Cerebellar cortex (tissue), 1 donor: ENCODE data around the gene ARL4D.
"Not testable (repeated sequence)": the region's sequence is repeated elsewhere in the genome, so short reads cannot be mapped to it uniquely, and the experiment has no call there.

ENCODE experiments used
- DNase-seq: peaks from one replicate; pipeline ENCODE4 v3.0.0-alpha.2; 2015; ENCODE audit warnings: low spot score

Gene ARL4D

DNA sequence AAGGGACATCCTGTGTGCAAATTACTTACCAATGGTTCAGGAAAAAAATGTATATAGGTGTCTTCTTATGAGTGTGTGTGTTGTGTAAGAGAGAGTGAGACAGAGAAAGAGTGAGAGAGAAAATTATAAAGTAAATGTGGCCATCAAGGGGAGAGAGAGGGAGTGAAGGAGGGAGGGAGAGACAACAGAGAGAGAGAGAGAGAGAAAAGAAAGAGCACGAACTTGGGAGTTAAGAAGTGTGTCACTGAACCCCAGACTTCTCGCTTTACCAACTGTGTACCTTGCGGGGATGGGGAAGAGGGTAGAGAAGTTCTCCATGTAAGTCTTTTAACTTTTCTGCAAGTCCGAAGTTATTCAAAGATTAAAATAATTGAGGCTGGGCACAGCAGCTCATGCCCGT is 28.8 kb upstream of the ARL4D start:
- no peak for DNase-seq

DNA sequence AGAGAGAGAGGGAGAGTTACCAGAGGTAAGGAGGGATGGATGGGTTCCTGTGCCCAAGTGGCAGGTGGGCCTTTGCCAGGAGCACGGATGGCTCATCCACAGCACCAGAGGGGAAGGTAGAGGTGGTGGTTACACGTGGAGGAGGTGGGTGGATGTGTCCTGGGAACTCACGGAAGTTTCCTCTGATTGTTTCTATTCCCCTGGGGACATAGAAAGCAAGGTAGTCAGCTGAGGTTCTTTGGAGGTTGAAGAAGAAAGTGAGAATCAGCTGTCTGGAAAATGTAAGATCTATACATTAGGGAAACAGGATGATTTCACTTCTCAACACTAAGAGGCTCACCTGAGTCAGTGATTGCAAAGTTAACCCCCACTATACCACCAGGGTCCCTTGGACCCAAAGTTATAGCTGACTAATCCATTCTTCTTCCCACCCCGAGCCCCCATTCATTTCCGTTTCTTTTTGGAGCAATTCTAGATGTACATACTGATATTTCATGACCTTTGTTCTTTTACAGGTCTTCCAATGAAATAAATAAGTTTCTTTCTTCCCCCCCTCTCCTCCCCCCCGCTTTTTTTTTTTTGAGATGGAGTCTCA is 27.5 kb upstream of the ARL4D start:
- no peak for DNase-seq

DNA sequence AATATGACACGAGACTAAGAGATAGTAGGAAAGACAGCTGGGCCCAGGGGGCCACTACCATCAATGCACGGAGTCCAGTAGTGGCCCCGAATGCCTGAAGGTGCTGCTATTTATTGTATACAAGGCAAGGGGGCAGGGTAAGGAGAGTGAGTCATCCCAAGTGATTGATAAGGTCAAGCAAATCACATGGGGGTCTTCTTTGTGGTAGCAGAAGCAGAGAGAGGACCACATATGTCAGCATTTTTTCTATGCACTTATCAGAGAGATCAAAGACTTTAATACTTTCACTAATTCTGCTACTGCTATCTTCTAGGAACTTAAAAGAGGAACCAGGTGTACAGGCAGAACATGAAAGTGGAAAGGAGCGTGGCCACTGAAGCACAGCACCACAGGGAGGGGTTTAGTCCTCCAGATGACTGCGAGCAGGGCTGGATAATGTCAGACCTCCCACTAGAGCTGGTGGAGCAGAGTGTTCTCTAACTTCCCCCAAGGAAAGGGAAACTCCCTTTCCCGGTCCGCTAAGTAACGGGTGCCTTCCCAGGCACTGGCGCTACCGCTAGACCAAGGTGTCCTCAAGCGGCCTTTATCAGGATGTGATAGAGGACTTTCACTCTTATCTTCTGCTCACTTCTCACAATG is 26.4 kb upstream of the ARL4D start:
- no peak for DNase-seq

DNA sequence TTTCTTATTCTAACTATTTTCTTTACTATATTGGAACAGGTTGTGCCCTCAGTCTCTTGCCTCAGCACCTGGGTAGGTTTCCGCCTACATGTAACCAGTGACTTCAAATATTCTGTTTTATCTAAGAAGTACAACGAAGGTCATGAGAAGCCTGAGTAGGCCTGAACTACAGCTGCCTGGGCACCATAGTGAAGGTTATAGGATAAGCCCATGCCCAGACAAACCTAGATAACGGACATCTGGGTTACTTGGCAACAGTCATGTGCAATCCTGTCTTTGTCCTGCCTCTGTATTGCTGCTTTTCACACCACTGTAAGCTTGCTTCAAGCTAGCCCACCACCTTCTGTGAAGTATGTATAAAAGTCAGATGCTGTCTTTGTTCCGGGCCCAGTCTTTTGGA is 25.4 kb upstream of the ARL4D start:
- DNase-seq, result no peak

DNA sequence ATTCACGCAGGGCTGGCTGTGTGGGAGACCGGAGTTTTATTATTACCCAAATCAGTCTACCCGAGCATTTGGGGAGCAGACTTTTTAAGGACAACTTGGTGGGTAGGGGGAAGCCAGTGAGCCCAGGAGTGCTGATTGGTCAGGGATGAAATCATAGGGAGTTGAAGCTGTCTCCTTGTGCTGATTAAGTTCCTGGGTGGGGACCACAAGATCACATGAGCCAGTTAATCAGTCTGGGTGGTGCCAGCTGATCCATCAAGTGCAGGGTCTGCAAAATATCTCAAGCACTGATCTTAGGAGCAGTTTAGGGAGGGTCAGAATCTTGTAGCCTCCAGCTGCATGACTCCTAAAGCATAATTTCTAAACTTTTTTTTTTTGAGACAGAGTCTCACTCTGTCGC is 22.9 kb upstream of the ARL4D start:
- not testable (repeated sequence) for DNase-seq

DNA sequence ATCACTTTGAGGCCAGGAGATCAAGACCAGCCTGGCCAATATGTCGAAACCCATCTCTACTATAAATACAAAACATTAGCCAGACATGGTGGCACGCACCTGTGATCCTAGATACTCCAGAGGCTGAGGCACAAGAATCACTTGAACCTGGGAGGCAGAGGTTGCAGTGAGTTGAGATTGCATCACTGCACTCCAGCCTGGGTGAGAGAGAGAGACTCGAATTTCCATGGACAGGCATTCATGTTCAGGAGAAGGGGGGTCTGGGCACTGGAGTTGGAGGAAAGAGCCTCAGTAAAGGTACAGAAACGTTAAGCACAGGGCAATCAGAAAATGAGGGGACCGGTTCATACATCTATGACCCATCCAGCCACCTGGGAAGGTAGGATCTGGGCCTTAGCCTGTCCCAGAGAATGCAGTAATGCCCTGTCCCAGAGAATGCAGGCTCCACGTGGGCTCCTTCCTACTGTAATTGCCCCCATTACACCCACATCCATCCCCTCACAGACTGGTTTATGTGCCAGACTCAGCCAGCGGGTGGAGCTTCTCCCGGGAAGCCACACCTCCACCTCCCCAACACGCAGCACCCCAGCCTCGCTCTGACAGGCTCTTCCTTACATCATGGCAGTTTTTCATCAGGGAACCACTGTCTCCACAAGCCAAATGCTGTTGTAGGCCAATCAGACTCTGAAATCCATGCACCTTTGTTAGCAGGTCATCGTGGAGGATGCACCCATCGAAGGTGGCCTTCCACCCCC is 21.6 kb upstream of the ARL4D start:
- DNase-seq, result no peak

DNA sequence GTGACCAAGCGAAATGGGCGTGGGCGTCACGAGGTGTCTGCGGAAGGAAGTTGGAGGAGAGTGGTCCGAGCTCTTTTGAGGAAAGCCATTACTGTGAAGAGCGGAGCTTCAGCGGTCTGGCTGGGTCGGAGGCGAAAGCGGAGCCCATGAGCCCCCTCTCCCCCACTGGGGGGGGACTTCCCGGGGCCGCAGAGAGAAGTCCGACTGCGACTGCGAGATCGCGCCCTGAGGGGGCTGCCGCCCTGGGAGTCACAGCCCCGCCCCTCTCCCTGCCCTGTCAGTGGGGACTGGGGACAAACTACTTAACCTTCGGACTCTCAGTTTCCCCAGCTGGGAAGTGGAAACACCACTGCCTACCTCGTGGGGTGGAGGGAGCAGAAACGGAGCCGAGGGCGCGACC is 20.0 kb upstream of the ARL4D start:
- no peak for DNase-seq

DNA sequence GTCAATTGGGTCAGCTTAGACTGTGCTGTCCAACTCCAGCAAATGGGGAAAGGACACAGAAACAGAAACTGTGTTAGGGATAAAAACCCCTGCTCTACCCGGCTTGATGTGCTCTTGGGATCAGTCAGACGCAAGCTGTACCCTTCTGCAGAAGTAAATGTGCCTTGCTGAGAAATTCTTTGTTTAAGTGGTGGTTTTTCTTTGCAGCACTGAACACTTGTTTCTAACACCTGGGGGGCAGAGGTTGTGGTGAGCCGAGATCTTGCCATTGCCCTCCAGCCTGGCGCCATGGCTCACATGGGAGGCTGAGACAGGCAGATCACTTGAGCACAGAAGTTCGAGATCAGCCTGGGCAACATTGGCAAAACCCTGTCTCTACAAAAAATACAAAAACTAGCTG is 18.5 kb upstream of the ARL4D start:
- DNase-seq, result no peak

DNA sequence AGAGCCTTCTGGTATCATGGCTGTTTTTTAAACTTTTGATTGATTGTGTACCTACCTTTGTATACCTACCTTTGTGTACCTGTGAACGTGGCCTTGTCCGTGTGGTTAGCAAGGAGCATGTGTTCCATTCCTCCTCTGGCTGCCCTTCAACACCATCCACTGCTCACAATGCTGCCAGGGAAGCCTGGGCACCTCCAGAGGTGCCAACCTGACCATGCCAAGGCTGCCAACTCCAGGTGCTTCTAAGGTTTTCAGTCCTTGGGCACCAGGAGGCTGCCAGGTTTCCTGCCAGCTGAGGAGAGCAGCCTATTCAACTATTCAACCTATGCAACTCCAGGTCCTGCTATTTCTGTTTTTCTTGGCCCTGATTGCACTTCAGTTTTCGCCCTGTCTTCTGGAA is 17.6 kb upstream of the ARL4D start:
- no peak for DNase-seq

DNA sequence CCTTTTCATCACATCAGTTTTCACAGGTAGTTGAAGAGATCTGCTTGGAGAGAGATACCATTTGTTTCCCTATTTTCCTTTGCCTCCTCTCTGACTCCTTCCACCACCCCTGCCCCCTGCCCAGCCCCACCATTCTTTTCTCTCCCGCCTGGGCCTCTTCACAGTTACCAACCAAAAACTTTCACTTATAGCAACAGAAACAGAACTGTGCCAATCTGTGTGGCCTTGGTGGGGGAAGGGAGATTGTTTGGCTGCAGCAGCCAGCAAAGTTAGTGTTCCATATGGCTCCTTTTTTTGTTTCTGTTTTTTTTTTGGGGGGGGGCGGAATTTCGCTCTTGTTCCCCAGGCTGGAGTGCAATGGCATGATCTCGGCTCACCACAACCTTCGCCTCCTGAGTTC is 17.2 kb upstream of the ARL4D start:
- DNase-seq, result no peak

DNA sequence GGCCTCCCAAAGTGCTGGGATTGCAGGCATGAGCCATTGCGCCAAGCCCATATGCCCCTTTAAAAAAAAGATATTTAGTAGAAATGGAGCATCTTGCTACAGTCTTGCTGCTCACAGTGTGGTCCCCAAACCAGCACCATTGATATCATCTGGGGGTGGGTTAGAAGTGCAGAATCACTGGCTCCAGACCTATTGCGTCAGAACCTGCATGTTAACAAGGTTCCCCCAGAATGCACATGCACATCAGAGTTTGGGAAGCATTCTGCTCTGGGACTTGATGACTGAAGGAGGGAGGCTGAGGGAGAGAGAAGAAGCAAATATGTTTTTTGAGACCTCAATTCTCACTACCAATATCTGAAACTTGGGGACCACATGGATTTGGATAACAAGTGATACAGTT is 16.0 kb upstream of the ARL4D start:
- no peak for DNase-seq

DNA sequence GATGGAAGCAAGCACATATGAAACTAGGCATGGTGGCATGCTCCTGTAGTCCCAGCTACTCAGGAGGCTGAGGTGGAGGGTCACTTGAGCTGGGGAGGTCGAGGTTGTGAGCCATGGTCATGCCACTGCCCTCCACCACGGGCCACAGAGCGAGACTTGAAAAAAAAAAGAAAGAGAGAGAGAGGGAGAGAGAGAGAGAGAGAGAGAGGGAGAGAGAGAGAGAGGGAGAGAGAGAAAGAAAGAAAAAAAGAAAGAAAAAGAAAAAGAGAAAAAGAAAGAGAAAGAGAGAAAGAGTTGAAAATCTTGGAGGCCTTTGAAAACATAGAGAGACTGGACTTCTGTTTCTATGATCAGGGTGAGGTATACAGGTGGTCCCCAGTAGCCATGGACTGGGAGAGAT is 15.4 kb upstream of the ARL4D start:
- DNase-seq, result no peak

DNA sequence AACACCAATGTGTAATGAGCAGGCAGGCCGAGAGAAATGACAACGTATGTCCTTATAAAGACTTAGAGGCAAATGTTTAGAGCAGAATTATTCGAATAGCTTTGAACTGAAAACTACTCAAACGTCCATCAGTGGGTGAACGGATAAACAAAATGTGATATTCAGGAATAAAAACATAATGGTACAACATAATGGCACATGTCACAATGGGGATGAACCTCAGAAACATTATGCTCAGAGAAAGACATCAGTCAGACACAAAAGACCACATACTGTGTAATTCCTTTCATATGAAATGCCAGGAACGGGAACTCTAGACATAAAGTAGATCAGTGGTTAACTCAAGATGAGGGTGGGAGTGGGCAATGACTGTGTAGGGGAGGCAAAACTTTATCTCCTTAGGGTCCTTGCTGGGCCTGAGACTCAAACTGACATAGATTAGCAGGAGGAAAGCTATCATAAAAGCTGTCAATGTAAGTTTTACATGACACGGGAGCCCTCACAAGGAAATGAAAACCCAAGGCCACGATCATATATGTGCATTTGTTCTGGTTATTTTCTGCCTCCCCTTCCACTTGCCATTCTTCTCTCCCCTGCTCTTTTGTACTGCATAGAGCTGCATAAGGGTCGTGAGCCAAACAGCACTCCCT is 14.8 kb upstream of the ARL4D start:
- no peak for DNase-seq

DNA sequence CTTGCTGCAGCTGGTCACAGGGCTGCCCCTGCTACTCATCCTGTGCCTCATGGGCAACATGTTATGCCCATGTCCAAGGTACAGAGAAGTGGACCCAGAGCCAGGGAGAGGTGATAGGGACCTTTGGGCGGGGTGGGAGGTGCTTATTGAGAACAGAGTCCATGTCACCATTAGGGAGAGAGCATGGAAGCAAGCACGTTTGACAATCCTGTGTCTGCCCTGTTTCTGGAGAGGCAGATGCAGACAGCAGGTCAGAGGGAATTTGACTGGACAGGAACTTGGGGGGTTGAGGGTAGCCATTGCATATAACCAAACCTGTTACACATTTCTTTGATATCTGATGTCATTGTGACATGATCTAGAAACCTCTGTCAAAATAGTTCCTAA is 14.3 kb upstream of the ARL4D start:
- DNase-seq, result no peak

DNA sequence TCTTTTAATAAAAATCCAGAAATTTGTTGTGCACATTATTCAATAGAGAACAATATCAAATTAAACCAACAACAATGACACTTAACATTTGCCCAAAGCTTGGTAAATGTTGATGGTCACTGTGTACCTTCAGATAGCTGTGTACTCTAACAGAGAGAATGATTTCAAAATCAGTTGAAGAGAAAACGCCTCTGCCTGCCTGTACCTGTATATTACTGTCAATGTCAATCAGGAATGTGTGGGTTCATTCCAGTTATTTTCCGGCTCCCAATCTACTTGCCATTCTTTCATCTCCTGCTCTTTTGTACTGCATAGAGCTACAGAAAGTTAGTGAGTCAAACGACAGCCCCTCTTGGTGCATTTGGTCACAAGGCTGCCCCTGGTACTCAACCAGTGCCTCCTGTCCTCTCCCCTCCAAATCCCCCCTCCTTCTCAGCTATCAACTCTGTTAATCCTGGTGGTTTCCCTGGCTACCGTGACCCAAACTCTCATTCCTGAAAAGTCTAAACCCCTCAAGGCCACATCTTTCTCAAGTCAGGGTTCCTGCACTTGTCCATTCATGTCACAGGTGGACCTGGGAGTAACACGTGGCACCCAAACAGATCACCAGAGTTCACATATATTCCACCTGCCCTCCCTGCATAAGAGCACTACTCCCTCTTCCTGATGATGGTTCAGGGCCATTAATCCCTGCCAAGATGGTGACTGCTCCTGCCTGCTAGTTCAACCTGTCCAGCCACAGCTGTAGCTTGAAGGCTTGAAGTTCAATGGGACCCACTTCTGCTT is 13.6 kb upstream of the ARL4D start:
- DNase-seq, result no peak

DNA sequence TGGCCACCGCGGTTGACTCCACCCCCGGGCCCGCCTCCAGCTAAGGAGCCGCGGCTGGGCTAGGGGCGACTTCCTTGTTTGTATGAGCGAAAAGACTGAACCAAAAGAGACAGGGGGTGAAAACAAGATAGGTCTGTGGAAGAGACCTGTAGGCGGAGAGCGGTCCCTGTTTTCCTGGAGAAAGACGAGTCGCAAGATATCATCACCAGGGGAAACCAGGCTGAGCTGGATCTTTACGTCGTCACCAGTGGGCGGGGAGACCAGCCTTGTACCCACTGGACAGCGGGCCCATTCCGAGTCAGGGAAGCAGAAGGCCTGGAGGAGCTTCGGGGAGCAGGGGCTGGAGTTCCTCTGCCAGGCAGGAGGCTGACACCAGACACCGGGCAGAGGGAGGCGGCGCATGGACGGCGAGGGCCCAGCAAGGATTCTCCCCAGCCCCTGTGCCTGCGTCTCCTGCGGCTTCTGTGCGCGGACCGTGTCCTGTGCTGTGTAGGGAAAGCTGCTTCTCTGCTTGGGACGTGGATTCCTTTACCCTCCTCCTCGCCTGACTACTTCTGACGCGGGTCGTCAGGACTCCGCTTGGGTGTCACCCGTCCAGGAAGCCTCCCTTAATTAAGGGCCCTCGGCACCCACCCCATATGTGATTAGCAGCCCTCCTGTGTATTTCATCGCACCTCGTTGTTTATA is 10.3 kb upstream of the ARL4D start:
- peak; percentile 94 for DNase-seq

DNA sequence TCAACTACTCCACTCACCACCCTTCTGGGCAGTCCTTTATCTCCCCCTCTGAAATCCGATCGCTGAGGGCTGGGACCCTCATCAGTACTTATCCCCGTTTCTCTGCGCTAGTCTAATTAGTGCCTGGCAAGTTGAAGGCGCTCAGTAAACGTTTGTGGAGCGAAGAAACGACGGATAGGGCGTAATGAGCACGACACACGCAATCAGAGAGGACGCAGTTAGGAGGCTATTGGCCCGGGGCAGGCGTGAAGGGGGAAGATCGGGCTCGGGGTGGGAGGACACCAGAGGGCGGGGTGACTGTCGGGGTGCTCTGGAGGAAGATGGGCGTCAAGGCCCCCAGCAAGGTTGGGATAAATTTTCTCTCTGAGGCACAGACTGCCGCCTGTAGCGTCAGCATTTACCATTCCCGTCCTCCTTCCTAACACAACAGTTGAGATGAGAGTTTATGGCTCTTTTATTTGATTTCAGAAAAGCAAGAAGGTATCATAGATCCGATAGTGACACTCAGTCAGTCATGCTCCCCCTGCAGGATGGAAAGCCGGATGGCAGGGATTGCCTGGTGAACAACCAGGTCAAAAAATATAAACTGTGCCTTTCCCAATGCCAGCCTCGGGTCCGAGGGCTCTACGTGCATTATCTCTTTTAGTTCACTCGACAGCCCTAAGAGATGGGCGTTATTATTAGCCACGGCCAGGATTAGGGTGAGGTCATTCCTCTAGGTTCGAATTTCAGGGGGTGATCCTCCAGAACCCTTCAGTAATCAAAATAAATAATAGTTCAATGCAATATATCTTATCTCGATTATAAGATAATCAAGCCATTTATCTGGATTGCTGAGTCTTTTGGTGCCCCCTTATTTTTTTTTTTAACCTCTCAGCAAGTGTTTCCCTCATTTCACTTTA is 9.5 kb upstream of the ARL4D start:
- peak; percentile 87 for DNase-seq

DNA sequence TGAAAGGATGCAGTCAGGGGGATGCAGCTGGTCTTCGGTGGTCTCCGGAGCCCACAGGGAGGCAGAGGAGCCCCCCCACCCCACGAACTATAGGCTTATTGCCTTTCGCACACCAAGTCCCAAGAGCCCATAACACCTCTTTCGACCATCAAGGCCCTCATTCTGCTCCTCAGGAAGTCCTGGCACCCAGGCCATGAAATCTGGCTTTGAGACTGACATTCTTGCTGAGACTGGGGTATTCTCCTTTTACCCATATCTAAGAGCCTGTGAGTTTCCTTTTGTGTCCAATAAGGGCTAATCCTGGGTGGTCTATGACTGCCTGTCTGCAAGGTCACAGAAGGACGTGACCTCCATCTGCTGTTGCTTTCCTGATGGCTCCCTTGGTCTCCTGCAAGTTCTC is 6.4 kb upstream of the ARL4D start:
- DNase-seq, result no peak

DNA sequence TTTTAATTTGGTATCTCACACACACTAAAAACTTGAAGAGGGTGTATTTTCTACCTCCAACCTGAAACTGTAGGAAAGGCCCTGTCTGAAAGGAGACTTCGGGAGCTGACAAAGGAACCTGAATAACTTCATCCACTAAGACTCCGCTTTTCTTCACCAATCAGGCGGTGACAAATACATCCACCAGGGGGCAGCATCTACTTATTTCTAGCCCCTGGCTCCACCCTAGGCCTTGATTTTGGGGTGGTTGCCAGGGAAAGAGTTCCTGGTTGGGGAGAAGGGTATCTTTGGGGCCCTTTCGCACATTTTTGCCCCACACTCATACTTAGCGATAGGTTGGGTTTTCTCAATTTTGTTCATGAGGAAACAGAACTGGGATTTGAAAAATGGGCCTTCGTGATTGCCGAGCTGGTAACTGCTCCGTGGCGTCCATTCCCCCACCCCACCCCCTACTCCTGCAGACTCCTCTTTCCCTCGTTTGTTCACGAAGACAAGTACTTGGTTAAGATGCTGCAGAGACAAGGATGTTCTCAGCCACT is 4.8 kb upstream of the ARL4D start:
- DNase-seq, result peak; percentile 95

DNA sequence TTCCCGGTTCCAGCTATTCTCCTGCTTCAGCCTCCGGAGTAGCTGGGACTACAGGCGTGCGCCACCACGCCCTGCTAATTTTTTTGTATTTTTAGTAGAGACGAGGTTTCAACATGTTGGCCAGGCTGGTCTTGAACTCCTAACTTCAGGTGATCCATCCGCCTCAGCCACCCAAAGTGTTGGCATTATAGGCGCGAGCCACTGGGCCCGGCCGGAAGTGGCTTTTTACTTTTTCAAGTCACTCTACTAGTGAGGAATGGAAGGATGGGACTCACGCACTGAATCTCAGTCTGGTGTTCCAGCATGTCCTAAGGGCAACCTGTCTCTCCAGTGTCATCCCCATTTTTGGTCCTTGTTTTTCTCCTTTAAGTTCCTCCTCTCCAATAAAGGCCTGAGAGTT is 4.1 kb upstream of the ARL4D start:
- DNase-seq, result not testable (repeated sequence)
